Gastrocnemius medialis (tissue), 4 donors: ENCODE results near the gene TRIM29.

ENCODE experiments used
- POLR2A ChIP-seq, 2 donors: fragments of 450-650 bp; IDR thresholded peaks; one replicate each; pipeline ENCODE4 v1.6.1; 2017; ENCODE audit warnings: antibody characterized with exemption in 2 of 2, mild to moderate bottlenecking in 2 of 2, moderate library complexity in 2 of 2
- TF ChIP-seq, protein P1 (sequence below), 5 experiments: fragments of 450-650 bp in 3 of 5; fragments of 200-600 bp in 2 of 5; sonication (generic) in 2 of 5; IDR thresholded peaks in 4 of 5; conservative IDR thresholded peaks in 1 of 5; 1 replicate in 4 of 5; 2 replicates in 1 of 5; pipeline ENCODE4 v1.5.1; 2016 to 2019; ENCODE audit warnings: antibody characterized with exemption in 5 of 5, mild to moderate bottlenecking in 3 of 5, moderate library complexity in 3 of 5

DNA sequence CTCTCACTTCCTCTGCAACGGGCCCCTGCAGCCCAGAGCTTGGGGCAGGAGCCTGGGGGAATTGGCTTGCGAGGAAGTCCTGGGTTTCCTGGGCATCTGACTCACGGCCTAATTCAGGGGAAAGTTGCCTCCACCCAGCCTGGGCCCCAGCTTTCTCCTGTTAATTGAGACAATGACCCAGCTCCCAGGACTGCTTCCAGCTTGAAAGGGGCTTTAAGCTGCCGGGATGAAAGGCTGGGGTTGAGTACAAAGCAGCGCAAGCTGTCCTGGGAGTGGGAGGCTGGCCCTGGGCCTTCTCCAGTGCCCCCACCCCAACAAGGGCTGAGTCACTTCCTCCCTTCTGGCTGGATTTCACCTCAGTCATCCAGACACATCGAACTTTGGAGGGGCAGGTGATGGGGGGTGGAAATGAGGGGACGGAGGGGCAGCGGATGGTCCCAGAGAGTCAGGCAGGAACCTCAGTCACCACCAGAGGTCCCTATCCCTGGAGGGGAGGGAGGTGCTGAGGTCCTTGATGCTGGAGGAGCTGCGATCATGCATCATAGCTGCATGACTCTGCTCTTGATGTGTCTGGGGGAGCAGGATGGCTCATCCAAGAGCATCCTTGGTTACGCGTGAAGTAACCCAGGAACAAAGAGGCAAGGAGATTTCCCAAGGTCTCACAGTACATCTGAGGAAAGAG is 42.8 kb upstream of the TRIM29 start:
- TF ChIP-seq, protein P1, sequence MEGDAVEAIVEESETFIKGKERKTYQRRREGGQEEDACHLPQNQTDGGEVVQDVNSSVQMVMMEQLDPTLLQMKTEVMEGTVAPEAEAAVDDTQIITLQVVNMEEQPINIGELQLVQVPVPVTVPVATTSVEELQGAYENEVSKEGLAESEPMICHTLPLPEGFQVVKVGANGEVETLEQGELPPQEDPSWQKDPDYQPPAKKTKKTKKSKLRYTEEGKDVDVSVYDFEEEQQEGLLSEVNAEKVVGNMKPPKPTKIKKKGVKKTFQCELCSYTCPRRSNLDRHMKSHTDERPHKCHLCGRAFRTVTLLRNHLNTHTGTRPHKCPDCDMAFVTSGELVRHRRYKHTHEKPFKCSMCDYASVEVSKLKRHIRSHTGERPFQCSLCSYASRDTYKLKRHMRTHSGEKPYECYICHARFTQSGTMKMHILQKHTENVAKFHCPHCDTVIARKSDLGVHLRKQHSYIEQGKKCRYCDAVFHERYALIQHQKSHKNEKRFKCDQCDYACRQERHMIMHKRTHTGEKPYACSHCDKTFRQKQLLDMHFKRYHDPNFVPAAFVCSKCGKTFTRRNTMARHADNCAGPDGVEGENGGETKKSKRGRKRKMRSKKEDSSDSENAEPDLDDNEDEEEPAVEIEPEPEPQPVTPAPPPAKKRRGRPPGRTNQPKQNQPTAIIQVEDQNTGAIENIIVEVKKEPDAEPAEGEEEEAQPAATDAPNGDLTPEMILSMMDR (IDR thresholded peaks at IDR 0.05 in 4 of 5, conservative IDR thresholded peaks at IDR 0.05 in 1 of 5): no peak
- TF ChIP-seq POLR2A (IDR thresholded peaks at IDR 0.05): no peak
